Activated CD8-positive, alpha-beta T cell treated with anti-CD3 and anti-CD28 coated beads, Interleukin-2, amount 10 ng/mL, durations not matched to agents 7 days and 5 days (primary cell): ENCODE results near the gene DTNBP1. TPM values are rescaled to one million over a fixed set of nuclear protein-coding genes. Genes with fewer than 3 reads are reported as not detected.

Source experiments
- ATAC-seq: fragments of 150-1000 bp; cut with Tn5 transposase; one replicate; pipeline ENCODE4 v1.10.0; 2021; ENCODE audit warnings: moderate library complexity
- CTCF ChIA-PET: fragments of 350-600 bp; sonication (Branson Sonifier 250); formaldehyde crosslinking; loops from one replicate; lab custom pipeline; 2021; ENCODE audit warnings: antibody characterized with exemption; lab: Charles Lee
- POLR2A ChIA-PET: fragments of 350-600 bp; sonication (Branson Sonifier 250); formaldehyde crosslinking; loops from one replicate; lab custom pipeline; 2021; ENCODE audit warnings: antibody characterized with exemption; lab: Charles Lee
- DNase-seq: peaks from one replicate; pipeline ENCODE4 v3.0.0-alpha.2; 2020
- H3K27ac Mint-ChIP-seq: one replicate; pipeline ENCODE4 v1.8.0; 2021; ENCODE audit warnings: mild to moderate bottlenecking, mixed read lengths
- H3K27me3 Mint-ChIP-seq: one replicate; pipeline ENCODE4 v1.8.0; 2021; ENCODE audit warnings: low read depth, mixed read lengths
- H3K36me3 Mint-ChIP-seq: one replicate; pipeline ENCODE4 v1.8.0; 2021; ENCODE audit warnings: low read depth, mixed read lengths
- H3K4me1 Mint-ChIP-seq: one replicate; pipeline ENCODE4 v1.8.0; 2021; ENCODE audit warnings: low read depth, mixed read lengths
- H3K4me3 Mint-ChIP-seq: one replicate; pipeline ENCODE4 v1.8.0; 2021; ENCODE audit warnings: mild to moderate bottlenecking, mixed read lengths
- H3K9me3 Mint-ChIP-seq: one replicate; pipeline ENCODE4 v1.8.0; 2022; ENCODE audit warnings: mixed read lengths; ENCODE audit not compliant: insufficient read depth
- total RNA-seq, 2 experiments: library from RNA; stranded (reverse); gene quantifications; one replicate each; pipeline ENCODE4 v1.2.3, GENCODE V29; 2021

DTNBP1 gene
- total RNA-seq, 2 experiments from 2014 or later, result 17.7 to 19.0 TPM

DNA sequence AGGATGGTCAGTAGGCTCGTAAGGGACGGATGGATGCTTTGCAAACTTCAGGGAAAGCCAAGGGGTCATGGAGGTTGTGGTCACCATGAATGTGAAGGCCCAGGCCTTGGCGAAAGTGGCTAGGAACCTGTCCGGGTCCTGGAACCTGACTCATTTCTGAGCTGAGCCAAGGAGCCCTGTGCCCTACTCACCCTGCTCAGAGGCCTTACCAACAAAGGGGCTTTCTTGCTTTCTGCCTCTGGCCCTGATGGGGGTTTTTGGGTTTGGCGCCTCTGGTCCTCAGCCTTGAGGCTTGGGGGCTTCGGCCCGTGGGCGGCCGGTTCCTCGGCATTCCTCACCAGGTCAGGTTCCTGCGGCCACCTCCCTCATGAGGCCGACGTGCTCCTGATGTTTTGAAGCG lies 155.1 kb downstream of the DTNBP1 start:
- no peak overlapping the region for H3K27ac Mint-ChIP-seq
- no peaks in the 10 kb centered on the region for H3K4me1 Mint-ChIP-seq
- ChIA-PET CTCF (no interaction called here), POLR2A (no interaction called here)
- H3K4me3 Mint-ChIP-seq, result no peak overlapping the region
- H3K36me3 Mint-ChIP-seq, result peaks cover 56% of the 10 kb centered on the region
- H3K9me3 Mint-ChIP-seq, result no peaks in the 10 kb centered on the region
- ATAC-seq, result no peak
- H3K27me3 Mint-ChIP-seq, result no peaks in the 10 kb centered on the region
- no peak for DNase-seq

DNA sequence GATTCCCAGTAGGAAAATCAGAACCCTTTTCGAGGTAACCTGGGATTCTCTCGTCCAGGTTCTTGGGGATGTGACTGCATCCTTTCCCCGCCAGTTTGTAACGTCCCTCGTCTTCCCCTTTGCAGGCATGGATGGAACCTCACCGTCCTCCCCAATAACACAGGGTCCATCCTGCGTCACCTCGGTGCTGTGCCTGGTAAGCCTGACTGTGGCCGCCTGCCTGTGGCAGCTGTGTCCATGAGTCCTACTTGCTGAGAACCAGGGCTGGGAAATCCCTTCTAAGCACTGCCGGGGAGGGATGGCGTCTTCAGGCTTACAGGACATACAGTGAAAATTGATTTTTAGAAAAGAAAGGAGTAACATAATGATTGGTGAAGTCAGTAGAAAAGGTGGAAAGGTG lies 155.6 kb downstream of the DTNBP1 start:
- peak overlapping the region; percentile 70 for H3K27ac Mint-ChIP-seq

GRCh38 chr6:15506066-15506465 lies 156.8 kb downstream of the DTNBP1 start:
- POLR2A ChIA-PET, result interaction anchor here (0.6 kb wide), 1 partner anchor 73 kb away, joined by 3 read pairs; no protein-coding TSS in a partner anchor
- H3K36me3 Mint-ChIP-seq, result peaks cover 45% of the 10 kb centered on the region
- no peaks in the 10 kb centered on the region for H3K9me3 Mint-ChIP-seq
- no peak for DNase-seq
- H3K4me3 Mint-ChIP-seq, result no peak overlapping the region
- H3K27me3 Mint-ChIP-seq, result no peaks in the 10 kb centered on the region
- ATAC-seq, result no peak
- no peaks in the 10 kb centered on the region for H3K4me1 Mint-ChIP-seq
- no peak overlapping the region for H3K27ac Mint-ChIP-seq
- CTCF ChIA-PET, result no interaction called here

More for the DNA sequence above, 155.6 kb downstream of the DTNBP1 start:
- no peaks in the 10 kb centered on the region for H3K9me3 Mint-ChIP-seq
- H3K4me1 Mint-ChIP-seq, result no peaks in the 10 kb centered on the region
- DNase-seq (no peak), ATAC-seq (no peak)
- no peak overlapping the region for H3K4me3 Mint-ChIP-seq
- H3K36me3 Mint-ChIP-seq, result peaks cover 51% of the 10 kb centered on the region
- ChIA-PET POLR2A (no interaction called here), CTCF (no interaction called here)
- H3K27me3 Mint-ChIP-seq, result no peaks in the 10 kb centered on the region

DNA sequence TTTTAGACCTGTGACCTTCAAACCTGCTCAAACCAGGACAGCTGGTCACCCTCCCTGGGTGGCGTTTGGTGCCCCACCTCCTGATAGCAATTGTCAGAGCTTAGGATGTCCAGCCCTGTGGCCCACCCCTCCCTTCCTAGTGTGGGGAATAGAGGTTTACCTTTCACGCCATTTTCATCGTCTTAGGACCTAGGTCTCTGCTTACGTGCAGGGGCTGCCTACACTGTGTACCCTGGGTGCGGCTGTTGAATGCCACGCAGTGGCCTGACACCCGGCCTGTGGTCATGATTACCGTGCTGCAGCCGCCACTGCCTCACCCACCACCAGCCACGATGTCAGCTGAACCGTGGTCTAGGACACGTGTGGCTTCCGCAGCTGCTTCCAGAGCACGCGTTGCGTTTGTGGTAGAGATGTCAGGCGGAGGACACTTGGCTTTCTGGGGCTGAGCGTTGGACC lies 157.3 kb downstream of the DTNBP1 start:
- H3K9me3 Mint-ChIP-seq, result no peaks in the 10 kb centered on the region
- POLR2A ChIA-PET, result no interaction called here
- H3K27me3 Mint-ChIP-seq, result no peaks in the 10 kb centered on the region
- no peak for DNase-seq
- H3K4me1 Mint-ChIP-seq, result no peaks in the 10 kb centered on the region
- H3K4me3 Mint-ChIP-seq, result no peak overlapping the region
- CTCF ChIA-PET, result no interaction called here
- peaks cover 41% of the 10 kb centered on the region for H3K36me3 Mint-ChIP-seq
- no peak for ATAC-seq
- H3K27ac Mint-ChIP-seq, result no peak overlapping the region

- Mint-ChIP-seq H3K36me3 (peaks cover 42% of the 10 kb centered on the region), H3K27ac (peak overlapping the region; percentile 13), H3K4me1 (no peaks in the 10 kb centered on the region), H3K9me3 (no peaks in the 10 kb centered on the region), H3K4me3 (no peak overlapping the region), H3K27me3 (no peaks in the 10 kb centered on the region)
- CTCF ChIA-PET, result no interaction called here
- DNase-seq (no peak), ATAC-seq (no peak)
- POLR2A ChIA-PET, result no interaction called here
Observed at GRCh38 chr6:15504581-15505350, 158.1 kb downstream of the DTNBP1 start.

DNA sequence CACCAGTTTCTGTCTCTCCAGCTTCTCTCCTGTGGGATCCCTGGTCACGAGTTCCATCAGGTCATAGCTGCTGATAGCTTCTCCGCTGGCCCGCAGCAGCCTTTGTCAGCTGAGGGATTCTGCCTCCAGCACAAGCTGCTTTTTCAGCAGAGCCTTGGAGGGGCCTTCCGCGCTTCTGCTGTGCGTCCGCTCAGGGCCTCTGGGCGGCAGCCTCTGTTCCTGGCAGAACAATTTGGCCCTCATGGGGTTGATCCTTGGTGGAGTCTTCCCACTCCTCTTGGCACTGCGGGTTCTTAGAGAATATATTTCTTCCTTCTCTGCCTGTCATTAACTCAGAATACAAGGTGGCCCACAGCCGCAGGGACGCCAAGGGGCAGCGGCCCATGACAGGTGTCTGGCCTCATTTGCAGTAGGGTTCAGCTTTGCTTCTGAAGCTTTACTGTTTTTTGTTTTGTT lies 158.8 kb downstream of the DTNBP1 start:
- no peak for ATAC-seq
- DNase-seq, result no peak
- H3K36me3 Mint-ChIP-seq, result peaks cover 43% of the 10 kb centered on the region
- POLR2A ChIA-PET, result no interaction called here
- no peak overlapping the region for H3K27ac Mint-ChIP-seq
- no peaks in the 10 kb centered on the region for H3K4me1 Mint-ChIP-seq
- no peaks in the 10 kb centered on the region for H3K9me3 Mint-ChIP-seq
- H3K4me3 Mint-ChIP-seq, result no peak overlapping the region
- CTCF ChIA-PET, result no interaction called here
- H3K27me3 Mint-ChIP-seq, result no peaks in the 10 kb centered on the region

GRCh38 chr6:15503346-15503680 lies 159.5 kb downstream of the DTNBP1 start:
- Mint-ChIP-seq H3K4me3 (no peak overlapping the region), H3K4me1 (no peaks in the 10 kb centered on the region), H3K27me3 (no peaks in the 10 kb centered on the region), H3K36me3 (peaks cover 38% of the 10 kb centered on the region), H3K9me3 (no peaks in the 10 kb centered on the region), H3K27ac (peak overlapping the region; percentile 39)
- no peak for DNase-seq
- CTCF ChIA-PET, result no interaction called here
- POLR2A ChIA-PET, result no interaction called here
- no peak for ATAC-seq

- Mint-ChIP-seq H3K4me1 (no peaks in the 10 kb centered on the region), H3K4me3 (no peak overlapping the region), H3K9me3 (no peaks in the 10 kb centered on the region), H3K27ac (no peak overlapping the region), H3K36me3 (peaks cover 36% of the 10 kb centered on the region), H3K27me3 (no peaks in the 10 kb centered on the region)
- ChIA-PET POLR2A (no interaction called here), CTCF (no interaction called here)
- ATAC-seq (no peak), DNase-seq (no peak)
Observed at GRCh38 chr6:15502446-15503345, 160.1 kb downstream of the DTNBP1 start.

- ChIA-PET POLR2A (interaction anchor here (0.6 kb wide), 1 partner anchor 67 kb away, joined by 4 read pairs; no protein-coding TSS in a partner anchor), CTCF (no interaction called here)
- H3K4me1 Mint-ChIP-seq, result no peaks in the 10 kb centered on the region
- DNase-seq, result no peak
- peak overlapping the region; percentile 20 for H3K27ac Mint-ChIP-seq
- H3K27me3 Mint-ChIP-seq, result no peaks in the 10 kb centered on the region
- H3K36me3 Mint-ChIP-seq, result peaks cover 34% of the 10 kb centered on the region
- no peaks in the 10 kb centered on the region for H3K9me3 Mint-ChIP-seq
- H3K4me3 Mint-ChIP-seq, result no peak overlapping the region
- no peak for ATAC-seq
Observed at GRCh38 chr6:15501826-15502445, 160.9 kb downstream of the DTNBP1 start.

- POLR2A ChIA-PET, result interaction anchor here (0.6 kb wide), 1 partner anchor 66 kb away, joined by 4 read pairs; no protein-coding TSS in a partner anchor
- CTCF ChIA-PET, result no interaction called here
- H3K36me3 Mint-ChIP-seq, result peaks cover 30% of the 10 kb centered on the region
Observed at GRCh38 chr6:15500901-15501825, 161.7 kb downstream of the DTNBP1 start.

More at GRCh38 chr6:15500901-15501825, 161.7 kb downstream of the DTNBP1 start:
- Mint-ChIP-seq H3K27me3 (no peaks in the 10 kb centered on the region), H3K9me3 (no peaks in the 10 kb centered on the region), H3K27ac (no peak overlapping the region), H3K4me3 (no peak overlapping the region), H3K4me1 (no peaks in the 10 kb centered on the region)
- DNase-seq (no peak), ATAC-seq (no peak)
